GM10266 (cell line): ENCODE measurements around the gene DBF4.
"Not testable (repeated sequence)": the region's sequence is repeated elsewhere in the genome, so short reads cannot be mapped to it uniquely, and the experiment has no call there.

Source experiments
- DNase-seq: peaks from one replicate; pipeline ENCODE4 v3.0.0; 2012; ENCODE audit errors: extremely low spot score
- CTCF ChIP-seq: IDR thresholded peaks from 2 replicates; pipeline ENCODE4 v1.5.1; 2012; ENCODE audit warnings: mild to moderate bottlenecking, low read depth; ENCODE audit not compliant: control insufficient read depth, insufficient read depth; ENCODE audit errors: missing control alignments

The DBF4 gene

GRCh38 chr7:87876040-87876868 lies at the start of gene DBF4, which contains the start of gene SLC25A40:
Gene DBF4, plus strand, starts transcription at chr7:87876493. Its CDS starts 240 bp downstream, at chr7:87876733.
Gene SLC25A40, minus strand, starts transcription at chr7:87876360. Its CDS starts 17,633 bp downstream, at chr7:87858727.
- no peak for TF ChIP-seq CTCF
- DNase-seq = peak; percentile 95

GRCh38 chr7:87828383-87828782 lies 47.9 kb upstream of the DBF4 start:
- not testable (repeated sequence) for DNase-seq

DNA sequence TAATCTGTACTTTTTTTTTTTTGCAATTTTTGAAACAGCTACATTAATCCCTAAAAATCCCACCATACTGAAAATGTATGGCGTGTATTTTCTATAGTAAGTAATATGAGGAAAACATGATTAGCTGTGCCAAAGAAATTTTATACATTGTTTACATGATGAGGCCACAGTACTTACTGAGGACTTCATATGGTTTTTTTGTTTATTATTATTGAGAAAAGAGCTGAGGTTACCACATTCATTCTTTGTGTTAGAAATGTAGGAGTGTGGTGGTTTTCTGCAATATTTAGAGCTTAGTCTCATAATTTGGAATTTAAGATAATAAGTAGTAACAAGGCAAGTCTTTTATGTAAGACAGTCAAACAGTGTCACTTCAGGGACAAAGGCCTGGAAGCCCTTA lies 45.2 kb upstream of the DBF4 start:
- DNase-seq = no peak
- TF ChIP-seq CTCF = no peak

GRCh38 chr7:87833130-87833529 lies 43.2 kb upstream of the DBF4 start:
- TF ChIP-seq CTCF = no peak
- DNase-seq = no peak

DNA sequence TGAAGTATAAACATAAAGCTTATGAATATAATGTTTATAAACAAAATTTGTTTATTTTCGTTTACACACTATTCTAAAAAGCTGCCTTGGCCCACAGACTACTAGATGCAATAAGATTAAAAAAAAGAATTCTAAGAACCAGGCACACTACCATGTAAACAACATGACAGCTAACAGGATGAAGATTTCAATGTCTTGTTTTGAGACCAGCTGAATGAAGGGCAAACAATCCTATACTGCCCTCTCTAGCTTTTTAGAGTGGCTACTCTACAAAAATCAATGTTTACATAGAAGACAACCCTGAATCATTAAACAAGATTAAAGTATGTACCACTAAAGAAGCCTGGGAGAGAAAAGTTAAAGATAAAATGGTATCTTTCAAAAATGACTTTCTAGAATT lies 38.7 kb upstream of the DBF4 start:
- DNase-seq = no peak
- no peak for TF ChIP-seq CTCF

DNA sequence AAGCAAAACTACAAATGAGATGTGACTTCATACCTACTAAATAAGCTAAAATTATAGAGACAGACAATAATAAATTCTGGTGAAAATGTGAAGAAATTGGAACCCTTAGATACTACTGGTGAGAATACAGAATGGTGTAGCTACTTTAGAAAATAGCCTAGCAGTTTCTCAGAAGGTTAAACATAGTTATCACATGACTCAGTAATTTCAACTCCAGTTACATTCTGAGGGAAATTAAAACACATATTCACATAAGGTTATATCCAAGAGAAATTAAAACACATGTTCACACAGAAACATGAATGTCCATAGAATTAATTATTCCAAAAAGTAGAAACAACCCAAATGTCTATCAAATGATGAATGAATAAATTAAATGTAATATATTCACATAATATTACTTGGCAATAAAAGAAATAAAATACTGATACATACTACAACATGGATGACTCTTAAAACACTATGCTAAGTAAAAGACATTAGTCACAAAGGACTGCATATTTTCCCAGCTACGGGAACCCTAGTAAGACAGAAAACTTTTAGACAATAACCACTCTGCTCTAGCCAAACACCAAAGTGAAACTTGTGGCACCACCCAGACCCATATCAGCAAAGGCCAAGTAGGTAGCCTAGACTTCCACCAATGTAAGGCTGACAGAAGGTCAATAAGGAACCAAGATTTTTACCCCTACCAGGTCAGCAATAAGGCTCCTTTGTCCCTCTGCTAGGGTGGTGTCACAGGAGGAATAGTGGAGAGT lies 25.3 kb upstream of the DBF4 start:
- no peak for TF ChIP-seq CTCF
- DNase-seq = no peak

GRCh38 chr7:87852306-87852705 lies 24.0 kb upstream of the DBF4 start:
- DNase-seq = no peak
- no peak for TF ChIP-seq CTCF
